Activated CD8-positive, alpha-beta memory T cell treated with anti-CD3 and anti-CD28 coated beads, Interleukin-2, amount 10 ng/mL, durations not matched to agents 7 days and 5 days (primary cell): ENCODE measurements around the gene EPHB2. TPM values are rescaled to one million over a fixed set of nuclear protein-coding genes. Genes with fewer than 3 reads are reported as not detected.

Experiments
- ATAC-seq: fragments of 150-1000 bp; cut with Tn5 transposase; one replicate; pipeline ENCODE4 v1.10.0; 2021; ENCODE audit warnings: moderate library complexity
- CTCF ChIA-PET: fragments of 350-600 bp; sonication (Branson Sonifier 250); formaldehyde crosslinking; loops from one replicate; lab custom pipeline; 2021; ENCODE audit warnings: antibody characterized with exemption; lab: Charles Lee
- DNase-seq: peaks from one replicate; pipeline ENCODE4 v3.0.0-alpha.2; 2020
- H3K27ac Mint-ChIP-seq: one replicate; pipeline ENCODE4 v1.8.0; 2021; ENCODE audit warnings: mild to moderate bottlenecking, mixed read lengths
- H3K27me3 Mint-ChIP-seq: one replicate; pipeline ENCODE4 v1.8.0; 2021; ENCODE audit warnings: mixed read lengths
- H3K36me3 Mint-ChIP-seq: one replicate; pipeline ENCODE4 v1.8.0; 2021; ENCODE audit warnings: mild to moderate bottlenecking, mixed read lengths
- H3K4me1 Mint-ChIP-seq: one replicate; pipeline ENCODE4 v1.8.0; 2021; ENCODE audit warnings: mixed read lengths
- H3K4me3 Mint-ChIP-seq: one replicate; pipeline ENCODE4 v1.8.0; 2021; ENCODE audit warnings: mild to moderate bottlenecking, moderate library complexity, mixed read lengths
- H3K9me3 Mint-ChIP-seq: one replicate; pipeline ENCODE4 v1.8.0; 2022; ENCODE audit warnings: low read depth, mixed read lengths
- total RNA-seq, 2 experiments: library from RNA; stranded (reverse); gene quantifications; one replicate each; pipeline ENCODE4 v1.2.3, GENCODE V29; 2021

EPHB2 gene
- total RNA-seq, 2 experiments from 2014 or later, result 0.09 TPM

DNA sequence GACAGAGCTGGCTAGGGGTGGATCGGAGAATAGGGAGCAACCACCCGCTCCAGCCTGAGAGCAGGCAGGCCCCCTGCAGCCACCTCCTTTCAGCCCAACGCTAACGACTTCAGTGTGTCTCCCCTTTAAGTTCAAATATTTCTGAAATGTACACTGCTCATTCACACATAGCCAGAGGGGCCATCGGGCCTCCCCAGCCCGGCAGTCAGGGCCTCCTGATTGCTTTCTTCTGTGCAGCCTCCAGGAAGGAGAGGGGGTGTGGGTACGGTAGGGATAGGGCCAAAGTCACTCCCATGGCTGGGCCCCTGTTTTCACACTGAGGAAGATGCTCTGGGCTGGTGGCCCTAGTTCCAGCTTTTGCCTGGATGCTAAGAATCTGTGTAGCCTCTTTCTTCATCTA is 64.8 kb downstream of the EPHB2 start:
- Mint-ChIP-seq H3K36me3 (no peaks in the 10 kb centered on the region), H3K4me3 (no peak overlapping the region), H3K27ac (no peak overlapping the region), H3K27me3 (peaks cover 18% of the 10 kb centered on the region), H3K9me3 (no peaks in the 10 kb centered on the region), H3K4me1 (no peaks in the 10 kb centered on the region)
- no peak for ATAC-seq
- CTCF ChIA-PET, result no interaction called here
- no peak for DNase-seq

DNA sequence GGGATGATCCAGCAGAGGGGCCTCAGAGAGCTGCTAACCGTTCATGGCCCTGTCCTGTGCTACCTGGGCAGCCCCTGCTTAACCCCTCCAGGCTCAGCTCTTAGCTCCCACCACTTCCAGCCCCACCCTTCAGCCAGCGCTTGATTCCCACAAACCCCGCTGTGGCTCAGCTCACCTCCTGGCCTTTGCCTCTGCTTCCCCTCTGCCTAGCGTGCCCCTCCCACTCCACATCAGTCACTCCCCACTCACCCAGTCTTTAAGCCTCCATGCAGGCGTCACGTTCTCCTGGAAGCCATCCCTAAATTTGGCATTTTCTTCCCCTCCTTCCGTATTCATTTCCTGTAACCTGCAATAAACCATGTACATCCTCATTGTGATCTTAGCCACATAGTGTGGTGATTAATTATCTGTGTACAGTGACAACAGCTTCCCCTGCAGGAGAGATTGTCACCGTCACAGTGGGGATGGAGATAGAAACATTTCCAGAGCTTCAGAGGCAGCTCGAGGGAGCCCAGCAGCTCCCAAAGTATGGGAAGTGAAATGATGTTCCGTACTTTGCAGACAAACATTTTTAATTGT is 65.5 kb downstream of the EPHB2 start:
- H3K4me3 Mint-ChIP-seq, result no peak overlapping the region
- H3K36me3 Mint-ChIP-seq, result no peaks in the 10 kb centered on the region
- H3K4me1 Mint-ChIP-seq, result no peaks in the 10 kb centered on the region
- peaks cover 18% of the 10 kb centered on the region for H3K27me3 Mint-ChIP-seq
- no peak for ATAC-seq
- no peaks in the 10 kb centered on the region for H3K9me3 Mint-ChIP-seq
- CTCF ChIA-PET, result no interaction called here
- no peak overlapping the region for H3K27ac Mint-ChIP-seq
- no peak for DNase-seq

DNA sequence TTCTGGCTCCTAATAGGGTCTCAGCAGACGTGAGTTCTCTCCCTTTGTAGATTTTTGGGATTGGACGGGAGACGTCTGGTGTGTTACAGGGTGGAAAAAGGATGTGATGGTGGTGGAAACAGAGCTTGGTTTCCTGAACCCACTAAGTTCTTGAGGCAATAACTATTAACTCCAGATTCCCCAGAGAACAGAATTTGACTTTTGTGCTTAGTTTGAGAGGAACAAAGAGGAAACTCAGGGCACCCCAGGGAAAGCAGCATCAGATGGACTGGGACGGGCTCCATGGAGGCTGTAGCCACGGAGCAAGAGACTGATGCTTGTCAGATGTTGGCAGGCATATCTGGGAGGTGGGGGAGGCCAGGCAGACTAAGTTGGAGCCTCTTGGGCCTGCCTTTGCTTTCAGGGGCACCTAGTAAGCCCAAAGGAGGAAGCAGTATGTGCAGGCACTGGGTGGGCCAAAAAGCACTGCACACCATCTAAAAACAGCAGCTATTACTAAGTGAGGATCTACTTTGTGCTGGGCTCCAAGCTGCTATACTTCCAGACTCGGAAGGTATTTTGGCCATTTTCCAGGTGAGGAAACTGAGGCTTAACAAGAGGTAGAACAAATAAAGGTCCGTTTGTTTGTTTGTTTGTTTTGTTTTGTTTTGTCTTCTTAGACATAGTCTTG is 66.9 kb downstream of the EPHB2 start:
- Mint-ChIP-seq H3K4me1 (no peaks in the 10 kb centered on the region), H3K27ac (no peak overlapping the region), H3K36me3 (no peaks in the 10 kb centered on the region), H3K4me3 (no peak overlapping the region), H3K27me3 (peaks cover 18% of the 10 kb centered on the region), H3K9me3 (no peaks in the 10 kb centered on the region)
- ATAC-seq (no peak), DNase-seq (no peak)
- CTCF ChIA-PET, result no interaction called here

DNA sequence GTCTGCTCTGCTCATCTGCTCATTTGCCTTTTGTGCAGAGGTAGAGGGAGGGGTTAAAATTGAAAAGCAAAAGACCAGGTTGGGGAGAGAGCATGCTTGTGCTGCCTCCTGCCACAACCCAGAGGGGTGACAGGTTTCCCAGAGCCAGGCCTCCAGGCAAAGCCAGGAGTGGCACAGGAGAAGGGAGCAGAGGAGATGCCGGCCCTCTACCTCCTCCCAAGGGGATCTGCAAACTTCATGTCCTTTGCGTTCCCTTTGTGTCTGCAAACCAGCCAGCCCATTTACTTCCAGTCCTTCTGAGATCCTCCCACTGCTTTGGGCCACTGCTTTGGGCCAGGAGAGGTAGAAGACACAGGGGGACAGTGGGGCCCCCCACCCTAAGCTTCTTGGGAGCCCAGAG is 67.8 kb downstream of the EPHB2 start:
- DNase-seq (no peak), ATAC-seq (no peak)
- no peaks in the 10 kb centered on the region for H3K36me3 Mint-ChIP-seq

DNA sequence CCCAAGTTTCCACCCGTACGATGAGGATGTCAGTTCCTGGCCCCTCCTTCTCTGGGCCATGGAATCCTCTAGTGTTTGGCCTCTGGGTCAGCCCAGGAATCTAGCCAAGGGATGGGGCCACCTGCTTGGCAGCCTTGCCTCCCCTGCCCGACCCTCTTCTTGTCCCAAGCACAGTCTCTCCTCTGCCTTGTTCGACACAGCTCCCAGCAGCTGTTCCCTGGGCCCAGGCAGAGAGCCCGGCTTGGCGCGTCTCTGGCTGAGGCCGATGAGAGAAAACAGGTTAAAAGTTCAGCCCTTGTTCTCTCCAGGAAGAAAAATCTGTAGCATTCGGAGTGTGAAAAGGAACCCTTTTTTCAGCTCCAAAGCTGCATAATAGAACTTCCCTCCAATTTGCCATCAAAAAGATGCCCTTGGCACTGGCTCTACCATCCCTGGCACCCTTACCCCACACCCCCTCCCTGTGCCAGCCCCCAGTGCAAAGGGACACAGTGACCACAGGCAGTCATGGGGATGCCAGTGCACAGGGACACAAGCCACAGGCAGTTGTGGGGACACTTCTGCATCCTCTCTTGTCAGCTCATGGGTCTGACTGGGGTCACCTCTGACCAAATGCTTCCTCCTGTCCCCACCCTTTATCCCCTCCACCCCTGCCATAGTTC is 68.4 kb downstream of the EPHB2 start:
- H3K27me3 Mint-ChIP-seq, result peaks cover 18% of the 10 kb centered on the region
- no peaks in the 10 kb centered on the region for H3K36me3 Mint-ChIP-seq
- H3K4me3 Mint-ChIP-seq, result no peak overlapping the region
- DNase-seq (no peak), ATAC-seq (no peak)
- CTCF ChIA-PET, result no interaction called here
- no peaks in the 10 kb centered on the region for H3K4me1 Mint-ChIP-seq
- no peaks in the 10 kb centered on the region for H3K9me3 Mint-ChIP-seq
- no peak overlapping the region for H3K27ac Mint-ChIP-seq

More for the DNA sequence above, 67.8 kb downstream of the EPHB2 start:
- Mint-ChIP-seq H3K27me3 (peaks cover 18% of the 10 kb centered on the region), H3K9me3 (no peaks in the 10 kb centered on the region), H3K4me1 (no peaks in the 10 kb centered on the region), H3K4me3 (no peak overlapping the region), H3K27ac (no peak overlapping the region)
- CTCF ChIA-PET, result no interaction called here

DNA sequence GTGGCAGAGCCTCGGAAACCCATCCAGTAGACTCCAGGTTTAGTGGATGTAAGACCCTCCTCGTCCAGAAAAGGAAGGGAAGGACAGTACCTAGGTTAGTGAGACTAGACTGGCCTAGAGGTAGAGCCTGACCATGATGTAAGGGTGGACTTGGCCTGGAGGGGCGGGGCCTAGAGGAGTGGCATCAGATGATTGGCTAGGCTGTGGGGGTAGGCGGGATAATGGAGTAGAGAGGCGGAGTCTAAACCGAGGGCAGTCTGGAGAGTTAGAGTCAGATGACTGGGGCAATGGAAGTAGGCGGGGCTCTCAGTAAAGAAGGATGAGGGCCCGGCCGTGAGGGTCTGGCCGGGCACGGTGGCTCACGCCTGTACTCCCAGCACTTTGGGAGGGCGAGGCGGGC is 70.1 kb downstream of the EPHB2 start:
- Mint-ChIP-seq H3K9me3 (no peaks in the 10 kb centered on the region), H3K27me3 (peaks cover 15% of the 10 kb centered on the region), H3K4me1 (no peaks in the 10 kb centered on the region), H3K36me3 (no peaks in the 10 kb centered on the region), H3K27ac (no peak overlapping the region), H3K4me3 (no peak overlapping the region)
- ATAC-seq (no peak), DNase-seq (no peak)
- CTCF ChIA-PET, result no interaction called here

DNA sequence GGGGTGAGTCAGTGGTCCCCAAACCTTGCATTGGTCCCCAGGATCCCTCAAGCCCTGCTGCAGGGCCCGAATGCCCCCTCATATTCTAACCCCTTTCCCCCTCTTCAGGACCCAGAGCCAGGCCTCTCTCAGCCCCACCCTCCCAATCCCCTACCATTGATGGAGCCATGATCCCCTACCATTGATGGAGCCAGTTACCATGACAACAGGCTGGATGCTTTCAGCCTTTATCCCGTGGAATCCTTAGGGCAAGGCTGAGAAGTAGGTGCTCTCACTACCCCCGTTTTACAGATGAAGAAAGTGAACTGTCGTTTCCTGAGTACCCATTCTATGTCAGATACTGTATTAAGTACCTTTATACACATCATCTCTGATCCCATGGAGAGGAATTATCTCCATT is 70.8 kb downstream of the EPHB2 start:
- no peak for ATAC-seq
- H3K9me3 Mint-ChIP-seq, result no peaks in the 10 kb centered on the region
- H3K4me1 Mint-ChIP-seq, result no peaks in the 10 kb centered on the region
- CTCF ChIA-PET, result no interaction called here
- no peak overlapping the region for H3K27ac Mint-ChIP-seq
- DNase-seq, result no peak
- H3K27me3 Mint-ChIP-seq, result peaks cover 13% of the 10 kb centered on the region
- no peaks in the 10 kb centered on the region for H3K36me3 Mint-ChIP-seq
- H3K4me3 Mint-ChIP-seq, result no peak overlapping the region

DNA sequence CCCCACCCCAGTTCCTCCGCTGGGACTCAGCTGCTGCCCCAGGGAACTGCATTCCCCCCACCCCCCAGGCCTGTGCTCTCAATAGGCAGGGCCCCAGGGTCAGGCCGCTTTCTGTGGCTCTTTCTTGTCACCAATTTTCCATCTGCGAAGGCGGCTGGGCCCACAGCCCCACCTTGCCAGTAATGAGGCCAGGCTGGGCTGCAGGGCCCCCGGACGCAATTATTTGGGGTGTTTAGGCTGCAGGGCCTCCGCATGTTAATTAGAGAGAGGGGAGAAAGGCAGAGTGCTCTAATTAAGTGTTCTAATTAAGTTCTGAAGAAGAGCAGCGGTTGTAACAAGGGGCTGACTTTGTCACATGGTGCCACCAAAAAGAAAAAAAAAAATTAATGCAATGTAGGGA is 71.8 kb downstream of the EPHB2 start:
- H3K9me3 Mint-ChIP-seq, result no peaks in the 10 kb centered on the region
- CTCF ChIA-PET, result no interaction called here
- no peak for DNase-seq
- H3K4me3 Mint-ChIP-seq, result no peak overlapping the region
- H3K27me3 Mint-ChIP-seq, result peaks cover 14% of the 10 kb centered on the region
- ATAC-seq, result no peak
- H3K27ac Mint-ChIP-seq, result no peak overlapping the region
- no peaks in the 10 kb centered on the region for H3K36me3 Mint-ChIP-seq
- no peaks in the 10 kb centered on the region for H3K4me1 Mint-ChIP-seq

DNA sequence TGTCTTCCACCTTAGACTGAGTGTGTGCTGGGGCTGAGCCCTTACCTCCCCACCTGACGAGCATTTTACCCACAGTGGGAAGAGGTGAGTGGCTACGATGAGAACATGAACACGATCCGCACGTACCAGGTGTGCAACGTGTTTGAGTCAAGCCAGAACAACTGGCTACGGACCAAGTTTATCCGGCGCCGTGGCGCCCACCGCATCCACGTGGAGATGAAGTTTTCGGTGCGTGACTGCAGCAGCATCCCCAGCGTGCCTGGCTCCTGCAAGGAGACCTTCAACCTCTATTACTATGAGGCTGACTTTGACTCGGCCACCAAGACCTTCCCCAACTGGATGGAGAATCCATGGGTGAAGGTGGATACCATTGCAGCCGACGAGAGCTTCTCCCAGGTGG is 73.7 kb downstream of the EPHB2 start:
- Mint-ChIP-seq H3K4me1 (no peaks in the 10 kb centered on the region), H3K9me3 (no peaks in the 10 kb centered on the region), H3K36me3 (no peaks in the 10 kb centered on the region), H3K27me3 (peaks cover 10% of the 10 kb centered on the region), H3K27ac (no peak overlapping the region), H3K4me3 (no peak overlapping the region)
- no peak for DNase-seq
- CTCF ChIA-PET, result no interaction called here
- no peak for ATAC-seq

DNA sequence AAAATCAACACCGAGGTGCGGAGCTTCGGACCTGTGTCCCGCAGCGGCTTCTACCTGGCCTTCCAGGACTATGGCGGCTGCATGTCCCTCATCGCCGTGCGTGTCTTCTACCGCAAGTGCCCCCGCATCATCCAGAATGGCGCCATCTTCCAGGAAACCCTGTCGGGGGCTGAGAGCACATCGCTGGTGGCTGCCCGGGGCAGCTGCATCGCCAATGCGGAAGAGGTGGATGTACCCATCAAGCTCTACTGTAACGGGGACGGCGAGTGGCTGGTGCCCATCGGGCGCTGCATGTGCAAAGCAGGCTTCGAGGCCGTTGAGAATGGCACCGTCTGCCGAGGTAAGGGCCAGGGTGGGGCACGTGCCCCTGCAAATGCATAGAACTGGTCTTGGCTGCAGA is 74.1 kb downstream of the EPHB2 start:
- ATAC-seq (no peak), DNase-seq (no peak)
- peaks cover 14% of the 10 kb centered on the region for H3K27me3 Mint-ChIP-seq
- CTCF ChIA-PET, result no interaction called here
- H3K4me1 Mint-ChIP-seq, result no peaks in the 10 kb centered on the region
- no peaks in the 10 kb centered on the region for H3K9me3 Mint-ChIP-seq
- no peaks in the 10 kb centered on the region for H3K36me3 Mint-ChIP-seq
- no peak overlapping the region for H3K27ac Mint-ChIP-seq
- H3K4me3 Mint-ChIP-seq, result no peak overlapping the region

DNA sequence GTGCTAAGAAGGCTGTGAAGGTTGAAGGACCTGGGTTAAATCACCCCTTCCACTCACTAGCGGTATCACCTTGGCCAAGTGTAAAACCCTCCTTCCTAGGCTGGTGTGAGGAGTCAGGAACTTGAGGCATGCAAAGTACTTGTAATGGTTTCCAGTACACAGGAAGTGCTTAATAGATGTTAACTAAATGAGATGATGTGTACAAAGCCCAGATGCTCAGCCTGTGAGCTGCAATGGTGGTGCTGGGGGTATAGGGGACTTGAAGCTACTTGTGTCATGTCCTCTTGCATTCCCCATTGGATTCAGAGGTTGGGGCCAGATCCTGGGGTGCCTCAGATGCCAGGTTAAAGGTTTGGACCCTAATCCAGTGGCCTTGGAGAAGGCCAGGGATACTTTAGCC is 75.5 kb downstream of the EPHB2 start:
- Mint-ChIP-seq H3K4me3 (no peak overlapping the region), H3K9me3 (no peaks in the 10 kb centered on the region), H3K4me1 (no peaks in the 10 kb centered on the region), H3K36me3 (no peaks in the 10 kb centered on the region), H3K27me3 (peaks cover 22% of the 10 kb centered on the region), H3K27ac (no peak overlapping the region)
- no peak for DNase-seq
- ATAC-seq, result no peak
- CTCF ChIA-PET, result no interaction called here

DNA sequence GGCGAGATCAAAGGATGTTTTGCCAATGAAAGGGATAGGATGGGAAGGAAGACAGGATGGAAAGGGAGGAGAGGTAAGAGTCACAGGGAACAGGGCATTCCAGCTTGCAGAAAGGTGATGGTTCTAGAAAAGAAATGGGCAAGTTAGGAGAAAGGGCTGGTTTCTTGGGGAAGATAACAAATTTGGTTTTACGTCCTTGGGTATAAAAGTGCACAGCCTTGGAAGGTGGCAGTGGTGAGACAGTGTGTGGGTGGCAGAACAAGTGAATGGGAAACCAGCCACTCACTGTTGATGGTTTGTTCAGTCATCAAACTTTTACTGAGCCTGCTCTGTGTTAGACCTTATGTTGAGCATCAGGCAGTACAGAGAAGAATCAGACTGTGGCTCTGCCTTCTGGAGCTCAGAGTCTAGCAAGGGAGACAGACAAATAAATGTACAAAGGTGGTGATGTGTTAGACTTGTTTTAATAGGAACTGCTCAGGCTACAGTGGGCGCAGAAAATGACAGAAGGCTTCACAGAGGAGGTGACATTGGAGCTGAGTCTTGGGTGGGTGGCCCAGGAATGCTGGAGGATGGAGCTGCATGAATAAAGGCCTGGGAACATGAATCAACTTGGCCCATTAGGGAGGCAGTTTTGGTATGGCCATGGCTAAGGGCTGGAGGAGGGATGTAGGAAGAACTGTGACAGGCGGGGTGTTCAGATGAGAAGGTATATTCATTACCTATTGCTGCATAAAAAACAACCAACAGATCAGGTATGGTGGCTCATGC is 76.3 kb downstream of the EPHB2 start:
- ATAC-seq (no peak), DNase-seq (no peak)
- Mint-ChIP-seq H3K4me1 (no peaks in the 10 kb centered on the region), H3K36me3 (no peaks in the 10 kb centered on the region), H3K27ac (no peak overlapping the region), H3K9me3 (no peaks in the 10 kb centered on the region), H3K4me3 (no peak overlapping the region), H3K27me3 (peaks cover 22% of the 10 kb centered on the region)
- CTCF ChIA-PET, result no interaction called here

DNA sequence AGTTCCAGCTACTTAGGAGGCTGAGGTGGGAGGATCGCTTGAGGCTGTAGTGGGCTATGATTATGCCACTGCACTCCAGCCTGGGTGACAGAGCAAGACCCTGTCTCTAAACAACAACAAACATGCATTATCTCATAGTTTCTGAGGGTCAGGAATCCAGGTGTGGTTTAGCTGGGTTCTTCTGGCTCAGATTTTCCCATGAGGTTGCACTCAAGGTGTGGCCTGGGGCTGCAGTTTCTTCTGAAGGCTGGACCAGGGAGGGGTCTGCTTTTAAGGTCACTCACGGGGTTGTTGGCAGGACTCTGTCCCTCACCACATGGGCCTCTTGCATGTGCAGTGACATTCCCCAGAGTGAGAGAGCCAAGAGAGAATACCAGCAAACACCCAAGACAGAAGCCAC is 77.0 kb downstream of the EPHB2 start:
- no peaks in the 10 kb centered on the region for H3K9me3 Mint-ChIP-seq
- H3K4me1 Mint-ChIP-seq, result no peaks in the 10 kb centered on the region
- H3K27me3 Mint-ChIP-seq, result peaks cover 22% of the 10 kb centered on the region
- no peak overlapping the region for H3K27ac Mint-ChIP-seq
- H3K4me3 Mint-ChIP-seq, result no peak overlapping the region
- CTCF ChIA-PET, result no interaction called here
- ATAC-seq (no peak), DNase-seq (no peak)
- H3K36me3 Mint-ChIP-seq, result no peaks in the 10 kb centered on the region

DNA sequence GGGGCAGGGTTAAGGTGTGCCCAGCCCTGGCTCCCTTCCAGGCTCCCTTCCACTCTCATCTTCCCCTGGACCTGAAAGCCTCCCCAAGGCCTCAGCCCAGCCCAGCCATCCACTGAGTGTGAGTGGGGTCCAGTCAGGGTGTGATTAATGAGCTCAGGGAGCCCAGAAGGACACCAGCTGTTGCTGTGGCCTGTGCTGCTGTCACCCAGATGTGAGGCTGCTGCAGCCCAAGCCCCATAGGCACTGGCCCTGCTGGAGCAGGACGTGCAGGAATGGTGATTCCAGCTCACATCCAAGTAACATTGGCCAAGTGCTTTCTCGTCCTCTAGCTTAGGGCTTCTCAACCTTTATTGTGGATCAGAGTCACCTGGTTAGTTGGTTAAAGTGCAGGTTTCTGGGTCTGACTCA is 77.6 kb downstream of the EPHB2 start:
- no peaks in the 10 kb centered on the region for H3K36me3 Mint-ChIP-seq
- CTCF ChIA-PET, result no interaction called here
- no peak for DNase-seq
- H3K4me1 Mint-ChIP-seq, result no peaks in the 10 kb centered on the region
- H3K27me3 Mint-ChIP-seq, result peaks cover 22% of the 10 kb centered on the region
- no peak overlapping the region for H3K4me3 Mint-ChIP-seq
- no peaks in the 10 kb centered on the region for H3K9me3 Mint-ChIP-seq
- no peak for ATAC-seq
- no peak overlapping the region for H3K27ac Mint-ChIP-seq
